Keratinocyte (primary cell): ENCODE measurements around the gene MYO1D. TPM values are rescaled to one million over a fixed set of nuclear protein-coding genes. Genes with fewer than 3 reads are reported as not detected.

Experiments
- DNase-seq: peaks from one replicate; pipeline ENCODE4 v3.0.0-alpha.2; 2011; ENCODE audit warnings: low read depth, missing footprints, low spot score
- FAIRE-seq: peaks from 2 replicates; lab custom pipeline; 2011; peaks lifted over from hg19 to GRCh38; lab: Jason Lieb, UNC
- H2AFZ ChIP-seq: 2 replicates; pipeline ENCODE4 v1.6.0; 2012; ENCODE audit warnings: low read length, control low read depth, inconsistent platforms; ENCODE audit not compliant: control insufficient read depth
- H3K27ac ChIP-seq: 2 replicates; pipeline ENCODE4 v1.5.1; 2011; ENCODE audit warnings: low read length; ENCODE audit not compliant: control insufficient read depth, insufficient read depth
- H3K27me3 ChIP-seq: 3 replicates; pipeline ENCODE4 v1.6.0; 2011; ENCODE audit warnings: low read length; ENCODE audit not compliant: control insufficient read depth, insufficient read depth; ENCODE audit errors: extremely low read depth
- H3K36me3 ChIP-seq, 2 experiments: 2 replicates in 1 of 2; 3 replicates in 1 of 2; pipeline ENCODE4 v1.5.1; 2011; ENCODE audit warnings: low read length in 2 of 2, mild to moderate bottlenecking in 1 of 2; ENCODE audit not compliant: control insufficient read depth in 2 of 2, insufficient read depth in 2 of 2; ENCODE audit errors: extremely low read depth in 1 of 2
- H3K4me1 ChIP-seq: 3 replicates; pipeline ENCODE4 v1.5.1; 2011; ENCODE audit warnings: low read length; ENCODE audit not compliant: control insufficient read depth, insufficient read depth; ENCODE audit errors: extremely low read depth
- H3K4me2 ChIP-seq: 3 replicates; pipeline ENCODE4 v1.6.0; 2011; ENCODE audit warnings: low read depth, low read length; ENCODE audit not compliant: control insufficient read depth, insufficient read depth; ENCODE audit errors: extremely low read depth
- H3K4me3 ChIP-seq, 3 experiments: fragments of 200-600 bp in 1 of 3; sonication (generic) in 1 of 3; 2 replicates in 2 of 3; 3 replicates in 1 of 3; pipeline ENCODE4 v1.5.1; 2011 to 2016; ENCODE audit warnings: low read length in 3 of 3, mild to moderate bottlenecking in 3 of 3, control low read depth in 2 of 3, inconsistent platforms in 1 of 3, low read depth in 1 of 3, mixed read lengths in 1 of 3, mixed run types in 1 of 3, moderate library complexity in 1 of 3; ENCODE audit not compliant: control insufficient read depth in 2 of 3, insufficient read depth in 2 of 3; ENCODE audit errors: extremely low read depth in 1 of 3
- H3K79me2 ChIP-seq: 2 replicates; pipeline ENCODE4 v1.6.0; 2012; ENCODE audit warnings: low read length; ENCODE audit not compliant: control insufficient read depth, insufficient read depth
- H3K9ac ChIP-seq: 3 replicates; pipeline ENCODE4 v1.6.0; 2011; ENCODE audit warnings: low read length; ENCODE audit not compliant: control insufficient read depth, insufficient read depth; ENCODE audit errors: extremely low read depth
- H3K9me1 ChIP-seq: 3 replicates; pipeline ENCODE4 v1.6.0; 2011; ENCODE audit warnings: low read length; ENCODE audit not compliant: control insufficient read depth, insufficient read depth; ENCODE audit errors: extremely low read depth
- H3K9me3 ChIP-seq: 2 replicates; pipeline ENCODE4 v1.5.1; 2012; ENCODE audit warnings: low read depth, low read length; ENCODE audit not compliant: control insufficient read depth
- H4K20me1 ChIP-seq: 3 replicates; pipeline ENCODE4 v1.6.0; 2011; ENCODE audit warnings: low read length; ENCODE audit not compliant: control insufficient read depth, insufficient read depth; ENCODE audit errors: extremely low read depth
- EZH2 ChIP-seq: IDR thresholded peaks from one replicate; pipeline ENCODE4 v1.6.1; 2012; ENCODE audit warnings: inconsistent platforms, mild to moderate bottlenecking, low read length, moderate library complexity
- dilution Hi-C: fragments of 300-500 bp; cut with MboI; formaldehyde crosslinking; loops from one replicate; pipeline ENCODE4 v1.7.0; 2020; ENCODE audit warnings: low sequenced_read_pairs; ENCODE audit not compliant: extremely low pct_ligation_motif_present
- polyA plus RNA-seq, 5 experiments: library from polyadenylated mRNA; depleted of rRNA in 3 of 5; stranded (reverse) in 3 of 5; stranded (forward) in 1 of 5; unstranded in 1 of 5; fragments of >200 nt; gene quantifications; 1 replicate in 1 of 5; 2 replicates in 3 of 5; 3 replicates in 1 of 5; pipeline versions ENCODE4 v1.2.1 to v1.2.3, GENCODE V29; 2011 to 2012; ENCODE audit warnings: missing spikeins in 2 of 5, low read depth in 1 of 5, low replicate concordance in 1 of 5
- TF ChIP-seq, protein P1 (sequence below), 3 experiments: IDR thresholded peaks in 1 of 3; conservative IDR thresholded peaks in 1 of 3; optimal IDR thresholded peaks in 1 of 3; 2 replicates in 2 of 3; 3 replicates in 1 of 3; pipeline versions ENCODE3 to v1.5.1; 2011; ENCODE audit warnings: low read length in 3 of 3, mild to moderate bottlenecking in 3 of 3, moderate library complexity in 2 of 3, control low read depth in 1 of 3, inconsistent platforms in 1 of 3; ENCODE audit not compliant: insufficient read depth in 2 of 3; ENCODE audit errors: extremely low read depth in 1 of 3

The MYO1D gene
- polyA plus RNA-seq, 1 donor (not counting 4 experiments of a cell fraction or from before 2014, with no cell fraction given) = 33.7 TPM

DNA sequence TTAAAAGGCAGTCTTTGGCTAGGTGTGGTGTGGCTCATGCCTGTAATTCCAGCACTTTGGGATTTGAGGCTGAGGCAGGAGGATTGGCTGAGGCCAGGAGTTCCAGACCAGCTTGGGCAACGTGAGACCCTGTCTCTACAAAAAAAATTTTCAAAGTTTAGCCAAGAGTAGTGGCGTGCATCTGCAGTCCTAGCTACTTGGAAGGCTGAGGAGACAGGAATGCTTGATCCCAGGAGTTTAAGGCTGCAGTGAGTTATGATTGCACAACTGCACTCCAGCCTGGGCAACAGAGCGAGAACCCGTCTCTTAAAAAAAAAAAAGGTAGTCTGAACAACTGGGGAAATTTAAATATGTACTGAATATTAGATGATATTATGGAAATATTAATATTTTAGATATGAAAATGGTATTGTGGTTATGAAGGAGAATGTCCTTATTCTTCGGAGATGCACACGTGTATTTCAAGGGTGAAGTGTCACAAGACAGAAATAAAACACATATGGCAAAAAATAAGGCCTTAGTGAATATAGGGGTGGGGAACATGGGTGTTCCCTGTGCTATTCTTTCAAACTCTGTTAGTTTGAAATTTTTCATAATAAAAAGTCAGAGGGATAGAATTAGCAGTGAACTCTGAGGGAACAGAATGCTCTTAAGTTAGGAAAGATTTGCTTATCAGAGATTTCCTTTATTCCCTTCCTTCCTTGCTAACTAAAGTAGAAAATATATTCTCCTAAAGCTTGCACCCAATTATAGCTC, 245.4 kb downstream of the MYO1D start:
- H3K27ac ChIP-seq = no peak overlapping the region

DNA sequence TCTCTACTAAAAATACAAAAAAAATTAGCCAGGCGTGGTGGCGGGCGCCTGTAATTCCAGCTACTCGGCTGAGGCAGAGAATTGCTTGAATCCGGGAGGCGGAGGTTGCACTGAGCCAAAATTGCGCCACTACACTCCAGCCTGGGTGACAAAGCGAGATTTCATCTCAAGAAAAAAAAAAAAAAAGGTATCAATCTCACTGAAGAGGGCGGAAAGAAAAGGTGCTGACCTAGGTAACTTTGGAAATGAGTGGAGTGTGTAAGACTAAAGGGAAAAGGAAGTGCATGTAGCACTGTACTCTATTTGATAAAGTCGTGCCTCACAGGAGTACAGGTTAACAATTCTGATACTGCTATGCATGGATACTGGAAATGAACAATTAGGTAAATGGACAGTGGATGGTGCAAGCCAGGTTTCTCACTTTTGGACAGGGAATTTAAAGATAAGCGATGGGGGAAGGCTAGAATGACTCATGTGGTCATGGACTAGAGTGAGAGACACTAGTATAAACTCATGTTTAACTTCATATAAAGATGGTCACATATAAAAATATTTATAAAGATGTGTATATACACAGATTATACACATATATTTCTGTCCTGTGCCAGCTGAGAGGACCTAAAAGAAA, 247.2 kb downstream of the MYO1D start:
- Histone ChIP-seq H3K9me3 (no peaks in the 10 kb centered on the region), H3K4me2 (no peak overlapping the region), H2AFZ (no peak overlapping the region), H3K27ac (no peak overlapping the region), H4K20me1 (no peaks in the 10 kb centered on the region), H3K9me1 (no peaks in the 10 kb centered on the region), H3K79me2 (no peaks in the 10 kb centered on the region), H3K4me3 (no peak overlapping the region), H3K27me3 (no peaks in the 10 kb centered on the region), H3K36me3 (peaks cover 0 to 1% of the 10 kb centered on the region in 2 experiments), H3K4me1 (no peaks in the 10 kb centered on the region), H3K9ac (no peak overlapping the region)
- FAIRE-seq (no peak), DNase-seq (no peak)
- TF ChIP-seq, protein P1, sequence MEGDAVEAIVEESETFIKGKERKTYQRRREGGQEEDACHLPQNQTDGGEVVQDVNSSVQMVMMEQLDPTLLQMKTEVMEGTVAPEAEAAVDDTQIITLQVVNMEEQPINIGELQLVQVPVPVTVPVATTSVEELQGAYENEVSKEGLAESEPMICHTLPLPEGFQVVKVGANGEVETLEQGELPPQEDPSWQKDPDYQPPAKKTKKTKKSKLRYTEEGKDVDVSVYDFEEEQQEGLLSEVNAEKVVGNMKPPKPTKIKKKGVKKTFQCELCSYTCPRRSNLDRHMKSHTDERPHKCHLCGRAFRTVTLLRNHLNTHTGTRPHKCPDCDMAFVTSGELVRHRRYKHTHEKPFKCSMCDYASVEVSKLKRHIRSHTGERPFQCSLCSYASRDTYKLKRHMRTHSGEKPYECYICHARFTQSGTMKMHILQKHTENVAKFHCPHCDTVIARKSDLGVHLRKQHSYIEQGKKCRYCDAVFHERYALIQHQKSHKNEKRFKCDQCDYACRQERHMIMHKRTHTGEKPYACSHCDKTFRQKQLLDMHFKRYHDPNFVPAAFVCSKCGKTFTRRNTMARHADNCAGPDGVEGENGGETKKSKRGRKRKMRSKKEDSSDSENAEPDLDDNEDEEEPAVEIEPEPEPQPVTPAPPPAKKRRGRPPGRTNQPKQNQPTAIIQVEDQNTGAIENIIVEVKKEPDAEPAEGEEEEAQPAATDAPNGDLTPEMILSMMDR (optimal IDR thresholded peaks at IDR 0.05 in 1 of 3, IDR thresholded peaks at IDR 0.05 in 1 of 3, conservative IDR thresholded peaks at IDR 0.05 in 1 of 3; ENCODE audit: extremely low read depth in 1 of 3, insufficient read depth in 2 of 3, low read length in 3 of 3) = no peak
- TF ChIP-seq EZH2 = no peak
- dilution Hi-C loops = no loop called here

More for the DNA sequence above, 245.4 kb downstream of the MYO1D start:
- no peaks in the 10 kb centered on the region for H3K9me3 ChIP-seq
- H3K4me1 ChIP-seq = peaks cover 3% of the 10 kb centered on the region
- H3K9ac ChIP-seq = no peak overlapping the region
- H3K4me2 ChIP-seq = no peak overlapping the region
- dilution Hi-C loops = no loop called here
- peaks cover 0 to 1% of the 10 kb centered on the region in 2 experiments for H3K36me3 ChIP-seq
- FAIRE-seq = no peak
- H3K4me3 ChIP-seq = no peak overlapping the region
- no peaks in the 10 kb centered on the region for H3K79me2 ChIP-seq
- H2AFZ ChIP-seq = no peak overlapping the region
- H3K27me3 ChIP-seq = no peaks in the 10 kb centered on the region
- TF ChIP-seq, protein P1 (optimal IDR thresholded peaks at IDR 0.05 in 1 of 3, IDR thresholded peaks at IDR 0.05 in 1 of 3, conservative IDR thresholded peaks at IDR 0.05 in 1 of 3; ENCODE audit: extremely low read depth in 1 of 3, insufficient read depth in 2 of 3, low read length in 3 of 3) = no peak
- no peak for TF ChIP-seq EZH2
- no peaks in the 10 kb centered on the region for H4K20me1 ChIP-seq
- H3K9me1 ChIP-seq = no peaks in the 10 kb centered on the region
- DNase-seq = no peak
